ENCODE measurements around the gene TOR2A.

Gene TOR2A

GRCh38 chr9:127778280-127779135 is 43.4 kb upstream of the TOR2A start, which contains the start of gene SH2D3C:
SH2D3C (minus strand) TSS chr9:127778666; CDS start chr9:127778627, 39 bp downstream.
- DNase-seq (ENCODE audit: low read depth in 2 of 2): peak in 1 of 2 donors; percentile 52
- no peak for TF ChIP-seq CTCF (IDR thresholded peaks at IDR 0.05; ENCODE audit: low read depth, low read length)
- no peak within 1 kb of the TSS for H3K4me3 ChIP-seq (replicated peaks in 1 of 2; ENCODE audit: low read depth in 2 of 2, low read length in 2 of 2)

DNA sequence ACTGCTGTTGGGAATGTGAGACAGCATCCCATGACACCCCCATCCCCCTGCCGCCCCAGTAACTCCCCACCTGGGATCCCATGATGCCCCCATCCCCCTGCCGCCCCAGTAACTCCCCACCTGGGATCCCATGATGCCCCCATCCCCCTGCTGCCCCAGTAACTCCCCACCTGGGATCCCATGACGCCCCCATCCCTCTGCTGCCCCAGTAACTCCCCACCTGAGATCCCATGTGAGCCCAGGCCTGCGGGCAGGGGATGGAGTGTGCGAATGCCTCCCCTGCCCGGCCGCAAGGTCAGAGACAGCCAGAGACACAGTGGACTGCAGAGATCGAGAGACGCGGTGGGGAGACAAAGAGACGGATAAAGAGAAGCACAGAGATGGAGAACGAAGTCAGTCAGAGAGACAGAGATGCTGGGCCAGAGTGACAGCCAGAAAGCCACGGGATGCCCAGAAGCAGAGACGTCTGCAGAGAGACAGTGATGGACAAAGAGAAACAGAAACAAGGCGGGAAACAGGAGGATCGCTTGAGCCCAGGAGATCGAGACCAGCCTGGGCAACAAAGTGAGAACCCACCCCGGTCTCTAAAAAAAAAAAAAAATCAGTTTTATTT is 42.4 kb upstream of the TOR2A start:
- no peak overlapping the region for H3K4me3 ChIP-seq (replicated peaks in 1 of 2; ENCODE audit: low read depth in 2 of 2, low read length in 2 of 2)
- DNase-seq (ENCODE audit: low read depth in 2 of 2): no peak
- no peak for TF ChIP-seq CTCF (IDR thresholded peaks at IDR 0.05; ENCODE audit: low read depth, low read length)

DNA sequence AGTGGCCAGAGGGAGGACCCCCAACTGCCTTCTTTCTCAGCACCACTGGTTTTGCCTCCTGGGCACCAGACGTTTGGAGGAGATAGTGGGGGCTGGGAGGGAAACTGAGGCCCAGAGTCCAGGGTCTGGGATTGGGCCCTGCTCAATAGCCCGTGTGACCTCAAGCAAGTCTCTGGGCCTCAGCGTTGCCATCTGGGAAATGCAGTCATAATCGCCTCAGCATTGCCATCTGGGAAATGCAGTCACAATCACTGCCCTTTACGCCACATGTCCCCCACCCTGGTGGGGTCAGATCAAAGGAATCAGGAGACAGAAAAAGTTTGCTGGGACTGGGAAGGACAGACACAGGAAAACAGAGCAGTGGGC is 41.8 kb upstream of the TOR2A start:
- TF ChIP-seq CTCF (IDR thresholded peaks at IDR 0.05; ENCODE audit: low read depth, low read length): no peak
- no peak for DNase-seq (ENCODE audit: low read depth in 2 of 2)
- no peak overlapping the region for H3K4me3 ChIP-seq (replicated peaks in 1 of 2; ENCODE audit: low read depth in 2 of 2, low read length in 2 of 2)

- no peak for DNase-seq (ENCODE audit: low read depth in 2 of 2)
- no peak for TF ChIP-seq CTCF (IDR thresholded peaks at IDR 0.05; ENCODE audit: low read depth, low read length)
- H3K4me3 ChIP-seq (replicated peaks in 1 of 2; ENCODE audit: low read depth in 2 of 2, low read length in 2 of 2): no peak overlapping the region
These were observed 41.3 kb upstream of the TOR2A start for GRCh38 chr9:127776195-127776923.

GRCh38 chr9:127773981-127774380 is 38.9 kb upstream of the TOR2A start:
- TF ChIP-seq CTCF (IDR thresholded peaks at IDR 0.05; ENCODE audit: low read depth, low read length): no peak
- DNase-seq (ENCODE audit: low read depth in 2 of 2): no peak

DNA sequence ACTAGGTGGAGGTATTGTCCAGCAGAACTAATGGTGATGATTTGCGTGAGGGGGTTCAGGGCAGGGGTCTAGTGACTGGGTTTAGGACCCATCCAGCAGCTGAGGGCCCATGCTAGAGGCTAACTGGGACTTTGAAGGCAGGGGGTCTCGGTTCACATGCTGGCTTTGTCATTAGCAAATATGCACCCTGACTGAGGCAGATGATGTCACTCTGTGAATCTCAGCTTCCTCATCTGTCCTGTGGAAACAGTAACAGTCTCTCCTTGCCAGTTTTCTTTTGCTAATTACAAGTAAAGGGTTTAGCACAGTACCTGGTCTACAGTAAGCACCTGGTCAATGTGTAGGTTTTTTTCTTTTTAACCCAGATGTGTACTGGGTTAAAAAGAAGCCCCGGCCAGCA is 38.2 kb upstream of the TOR2A start:
- no peak overlapping the region for H3K4me3 ChIP-seq (replicated peaks in 1 of 2; ENCODE audit: low read depth in 2 of 2, low read length in 2 of 2)
- no peak for DNase-seq (ENCODE audit: low read depth in 2 of 2)
- TF ChIP-seq CTCF (IDR thresholded peaks at IDR 0.05; ENCODE audit: low read depth, low read length): no peak

More at GRCh38 chr9:127773981-127774380, 38.9 kb upstream of the TOR2A start:
- no peak overlapping the region for H3K4me3 ChIP-seq (replicated peaks in 1 of 2; ENCODE audit: low read depth in 2 of 2, low read length in 2 of 2)
